Caco-2 (cell line): ENCODE measurements around the gene FOXR1. TPM values are rescaled to one million over a fixed set of nuclear protein-coding genes. Genes with fewer than 3 reads are reported as not detected.

Source experiments
- BruUV-seq: library from RNA; stranded (reverse); fragments of 400-500 nt; replicated peaks from 2 replicates; lab custom pipeline; 2021; lab: Mats Ljungman, UMichigan
- CTCF ChIA-PET: fragments of 300-600 bp; sonication (Branson Sonifier 250); formaldehyde crosslinking; loops from one replicate; lab custom pipeline; 2022; ENCODE audit warnings: antibody characterized with exemption; lab: Charles Lee
- POLR2A ChIA-PET: fragments of 300-600 bp; sonication (Branson Sonifier 250); formaldehyde crosslinking; loops from one replicate; lab custom pipeline; 2022; ENCODE audit warnings: antibody characterized with exemption; lab: Charles Lee
- DNase-seq, 2 experiments: peaks; one replicate each; pipeline versions ENCODE4 v3.0.0 to v3.0.0-alpha.2; 2020 to 2022
- H3K27me3 ChIP-seq: replicated peaks from 2 replicates; pipeline ENCODE4 v1.6.0; 2011; ENCODE audit warnings: low read length; ENCODE audit not compliant: control insufficient read depth, insufficient read depth
- H3K36me3 ChIP-seq: 2 replicates; pipeline ENCODE4 v1.5.1; 2011; ENCODE audit warnings: low read length; ENCODE audit not compliant: control insufficient read depth, insufficient read depth
- H3K4me1 ChIP-seq: fragments of 250-450 bp; sonication (Bioruptor Pico); 2 replicates; pipeline ENCODE4 v1.5.1; 2020; ENCODE audit warnings: mild to moderate bottlenecking
- H3K4me3 ChIP-seq: 2 replicates; pipeline ENCODE4 v1.5.1; 2011; ENCODE audit warnings: low read depth, mild to moderate bottlenecking, control low read depth, low read length
- H3K9me3 ChIP-seq: fragments of 250-450 bp; sonication (Bioruptor Pico); 2 replicates; pipeline ENCODE4 v1.5.1; 2020; ENCODE audit warnings: mild to moderate bottlenecking, moderate library complexity
- H3K27ac Mint-ChIP-seq: one replicate; pipeline ENCODE4 v1.8.0; 2022; ENCODE audit warnings: mixed read lengths; ENCODE audit not compliant: unreplicated experiment
- H3K27me3 Mint-ChIP-seq: one replicate; pipeline ENCODE4 v1.8.0; 2022; ENCODE audit warnings: mixed read lengths; ENCODE audit not compliant: insufficient read depth, unreplicated experiment
- H3K36me3 Mint-ChIP-seq: one replicate; pipeline ENCODE4 v1.8.0; 2022; ENCODE audit warnings: mild to moderate bottlenecking, mixed read lengths; ENCODE audit not compliant: insufficient read depth, unreplicated experiment
- H3K4me1 Mint-ChIP-seq: one replicate; pipeline ENCODE4 v1.8.0; 2022; ENCODE audit warnings: low read depth, mixed read lengths; ENCODE audit not compliant: unreplicated experiment
- H3K4me3 Mint-ChIP-seq: one replicate; pipeline ENCODE4 v1.8.0; 2022; ENCODE audit warnings: mild to moderate bottlenecking, moderate library complexity, mixed read lengths; ENCODE audit not compliant: unreplicated experiment
- H3K9me3 Mint-ChIP-seq: one replicate; pipeline ENCODE4 v1.8.0; 2022; ENCODE audit warnings: mixed read lengths; ENCODE audit not compliant: unreplicated experiment
- intact Hi-C: fragments of 100-400 bp; cut with micrococcal nuclease; formaldehyde crosslinking; loops from one replicate; pipeline ENCODE4 v1.10.0; 2022; ENCODE audit not compliant: unreplicated experiment
- total RNA-seq: library from RNA; stranded (reverse); gene quantifications from 2 replicates; pipeline ENCODE4 v1.2.3, GENCODE V29; 2022
- TF ChIP-seq, protein P1 (sequence below), 2 experiments: fragments of 200-600 bp in 1 of 2; IDR thresholded peaks; 1 replicate in 1 of 2; 2 replicates in 1 of 2; pipeline versions ENCODE4 v1.5.1 to v1.8.0; 2011 to 2022; ENCODE audit warnings: antibody characterized with exemption in 1 of 2, control low read depth in 1 of 2, inconsistent platforms in 1 of 2, low read depth in 1 of 2, low read length in 1 of 2, mild to moderate bottlenecking in 1 of 2, moderate library complexity in 1 of 2; ENCODE audit not compliant: insufficient read depth in 1 of 2, severe bottlenecking in 1 of 2, unreplicated experiment in 1 of 2

The FOXR1 gene
- total RNA-seq, 1 experiment from 2014 or later, result not detected

DNA sequence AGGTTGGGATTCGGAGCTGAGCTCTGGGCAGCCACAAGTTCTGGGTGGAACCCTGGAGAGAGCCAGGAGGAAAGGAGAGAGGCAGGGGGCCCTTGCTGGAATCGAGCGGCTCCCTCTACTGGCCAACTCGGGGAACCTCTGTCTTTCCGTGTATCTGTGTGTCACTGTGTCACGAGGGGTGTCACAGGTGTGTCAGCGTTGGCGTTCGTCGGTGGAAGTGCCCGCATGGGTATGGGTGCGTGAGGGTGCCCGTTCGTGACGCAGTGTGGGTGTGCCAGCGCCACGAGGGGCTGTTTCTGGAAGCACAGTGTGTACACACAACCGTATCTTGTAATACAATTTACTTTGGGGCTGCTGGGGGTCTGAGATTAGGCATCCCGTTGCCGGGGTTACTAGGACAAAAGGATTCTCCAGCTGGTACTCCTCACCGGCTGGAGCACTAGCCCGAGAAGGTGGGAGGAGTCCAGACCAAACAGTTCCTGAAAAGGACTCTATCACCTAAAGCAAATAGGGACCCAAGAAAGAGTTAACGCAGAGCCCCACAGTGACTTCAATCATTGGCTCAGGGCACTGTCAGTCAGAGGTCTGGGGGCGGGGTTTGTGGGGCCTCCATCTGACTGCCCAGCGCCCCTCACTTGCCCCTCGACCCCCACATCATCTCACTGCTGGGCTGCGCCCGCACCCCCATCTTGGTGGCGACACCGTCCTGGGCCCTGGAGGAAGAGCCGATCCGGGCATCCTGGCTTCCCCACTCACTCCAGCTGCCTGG is 43.3 kb upstream of the FOXR1 start:
- peak; percentile 97 to 99 for DNase-seq
- intact Hi-C loops, result loop anchor here (1.0 kb wide), 2 partner anchors 21 to 28 kb away; partner anchors contain the start of gene UPK2
- no peaks in the 10 kb centered on the region for H3K36me3 ChIP-seq
- H3K4me3 ChIP-seq, result peak overlapping the region; percentile 64
- Mint-ChIP-seq H3K27me3 (no peaks in the 10 kb centered on the region), H3K36me3 (peaks cover 33% of the 10 kb centered on the region), H3K4me1 (peaks cover 28% of the 10 kb centered on the region), H3K4me3 (peak overlapping the region; percentile 79), H3K27ac (peak overlapping the region; percentile 84), H3K9me3 (no peaks in the 10 kb centered on the region)
- TF ChIP-seq, protein P1, sequence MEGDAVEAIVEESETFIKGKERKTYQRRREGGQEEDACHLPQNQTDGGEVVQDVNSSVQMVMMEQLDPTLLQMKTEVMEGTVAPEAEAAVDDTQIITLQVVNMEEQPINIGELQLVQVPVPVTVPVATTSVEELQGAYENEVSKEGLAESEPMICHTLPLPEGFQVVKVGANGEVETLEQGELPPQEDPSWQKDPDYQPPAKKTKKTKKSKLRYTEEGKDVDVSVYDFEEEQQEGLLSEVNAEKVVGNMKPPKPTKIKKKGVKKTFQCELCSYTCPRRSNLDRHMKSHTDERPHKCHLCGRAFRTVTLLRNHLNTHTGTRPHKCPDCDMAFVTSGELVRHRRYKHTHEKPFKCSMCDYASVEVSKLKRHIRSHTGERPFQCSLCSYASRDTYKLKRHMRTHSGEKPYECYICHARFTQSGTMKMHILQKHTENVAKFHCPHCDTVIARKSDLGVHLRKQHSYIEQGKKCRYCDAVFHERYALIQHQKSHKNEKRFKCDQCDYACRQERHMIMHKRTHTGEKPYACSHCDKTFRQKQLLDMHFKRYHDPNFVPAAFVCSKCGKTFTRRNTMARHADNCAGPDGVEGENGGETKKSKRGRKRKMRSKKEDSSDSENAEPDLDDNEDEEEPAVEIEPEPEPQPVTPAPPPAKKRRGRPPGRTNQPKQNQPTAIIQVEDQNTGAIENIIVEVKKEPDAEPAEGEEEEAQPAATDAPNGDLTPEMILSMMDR (IDR thresholded peaks at IDR 0.05; ENCODE audit: insufficient read depth in 1 of 2, low read depth in 1 of 2, low read length in 1 of 2, severe bottlenecking in 1 of 2, unreplicated experiment in 1 of 2), result peak; percentile 98
- peaks cover 27% of the 10 kb centered on the region for H3K4me1 ChIP-seq
- no peaks in the 10 kb centered on the region for H3K9me3 ChIP-seq
- no peaks in the 10 kb centered on the region for H3K27me3 ChIP-seq
- POLR2A ChIA-PET, result interaction anchor here (1.4 to 4.3 kb wide), 3 partner anchors 11 to 25 kb away, joined by 6 to 171 read pairs (median 9); no protein-coding TSS in a partner anchor
- no TSS peak for BruUV-seq
- CTCF ChIA-PET, result interaction anchor here (0.6 to 4.9 kb wide), 14 partner anchors 12 to 307 kb away, joined by 3 to 170 read pairs (median 4); partner anchors contain the start of genes DDX6, TRAPPC4 and UPK2

DNA sequence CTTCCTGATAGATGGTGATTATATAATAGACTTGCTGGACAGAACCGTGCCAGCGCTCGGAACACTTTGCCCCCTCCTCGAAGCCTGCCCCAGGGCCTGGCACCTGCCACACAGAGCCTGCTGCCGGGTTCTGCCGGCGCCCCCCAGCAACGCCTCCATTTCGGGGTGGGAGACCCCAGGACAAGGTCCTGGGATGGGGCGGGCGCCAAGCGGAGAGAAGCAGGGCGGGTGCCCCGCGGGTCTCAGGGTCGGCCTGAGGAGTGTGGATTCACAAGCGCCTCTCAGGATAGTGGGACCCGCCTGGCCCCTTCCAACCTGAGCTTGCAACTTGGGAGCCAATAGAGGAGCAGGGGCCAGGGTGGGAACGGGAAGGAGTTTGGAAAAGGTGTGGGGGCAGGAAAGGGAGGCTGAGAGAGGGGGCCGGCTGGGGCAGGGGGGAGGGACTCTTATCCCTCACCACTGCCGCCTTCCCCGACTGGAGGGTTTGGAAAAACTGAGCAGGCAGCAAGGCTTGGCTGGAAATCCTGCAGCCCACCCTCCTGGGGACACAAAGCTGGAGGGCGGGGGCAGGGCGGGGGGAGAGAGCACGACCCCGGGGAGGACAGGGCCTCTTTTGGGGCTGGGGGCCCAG is 42.6 kb upstream of the FOXR1 start:
- Histone ChIP-seq H3K4me3 (peak overlapping the region; percentile 64), H3K4me1 (peaks cover 20% of the 10 kb centered on the region), H3K27me3 (no peaks in the 10 kb centered on the region), H3K9me3 (no peaks in the 10 kb centered on the region), H3K36me3 (no peaks in the 10 kb centered on the region)
- POLR2A ChIA-PET, result interaction anchor here (1.3 to 4.3 kb wide), 4 partner anchors 12 to 138 kb away, joined by 6 to 171 read pairs (median 10); partner anchors contain the start of gene DDX6
- intact Hi-C loops, result loop anchor here (1.0 kb wide), 3 partner anchors 22 to 139 kb away; partner anchors contain the start of gene UPK2
- H3K27me3 Mint-ChIP-seq, result no peaks in the 10 kb centered on the region
- peaks cover 28% of the 10 kb centered on the region for H3K36me3 Mint-ChIP-seq
- H3K4me1 Mint-ChIP-seq, result peaks cover 23% of the 10 kb centered on the region
- CTCF ChIA-PET, result interaction anchor here (0.7 to 4.9 kb wide), 12 partner anchors 8 to 308 kb away, joined by 3 to 170 read pairs (median 6); partner anchors contain the start of genes DDX6 and TRAPPC4
- TF ChIP-seq, protein P1 (IDR thresholded peaks at IDR 0.05; ENCODE audit: insufficient read depth in 1 of 2, low read depth in 1 of 2, low read length in 1 of 2, severe bottlenecking in 1 of 2, unreplicated experiment in 1 of 2), result peak in 1 of 2 experiments; percentile 0
- H3K27ac Mint-ChIP-seq, result peak overlapping the region; percentile 84
- BruUV-seq, result TSS peak; percentile 11
- peak overlapping the region; percentile 79 for H3K4me3 Mint-ChIP-seq
- H3K9me3 Mint-ChIP-seq, result no peaks in the 10 kb centered on the region
- DNase-seq, result peak; percentile 81 to 86
